ENCODE results near the gene NCAM2.
"Not testable (repeated sequence)": the region's sequence is repeated elsewhere in the genome, so short reads cannot be mapped to it uniquely, and the experiment has no call there.

NCAM2 gene

GRCh38 chr21:21111309-21111920, 113.2 kb downstream of the NCAM2 start:
- DNase-seq, result no peak

GRCh38 chr21:21114461-21114860, 116.3 kb downstream of the NCAM2 start:
- DNase-seq, result no peak

- DNase-seq, result no peak
Measured at GRCh38 chr21:21119091-21119490, 120.9 kb downstream of the NCAM2 start.

DNA sequence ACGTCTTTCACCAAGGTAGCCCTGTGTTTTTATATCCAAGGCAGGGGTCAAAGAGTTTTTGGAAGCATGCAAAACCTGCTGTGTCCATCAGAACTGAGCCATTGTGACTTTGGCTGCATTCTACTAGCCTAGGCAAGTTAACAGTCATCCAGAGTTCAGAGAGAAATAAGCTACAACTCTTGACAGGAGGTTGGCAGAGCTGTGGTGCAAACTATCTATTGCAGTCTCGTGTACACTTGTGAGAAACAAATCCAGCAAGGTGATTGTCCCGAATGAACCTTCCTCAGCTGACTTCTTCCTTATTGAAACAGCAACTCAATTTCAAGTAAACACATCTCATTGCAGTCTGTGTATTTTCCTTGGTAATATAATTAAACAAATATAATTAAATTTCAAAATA, 124.5 kb downstream of the NCAM2 start:
- DNase-seq, result no peak

DNA sequence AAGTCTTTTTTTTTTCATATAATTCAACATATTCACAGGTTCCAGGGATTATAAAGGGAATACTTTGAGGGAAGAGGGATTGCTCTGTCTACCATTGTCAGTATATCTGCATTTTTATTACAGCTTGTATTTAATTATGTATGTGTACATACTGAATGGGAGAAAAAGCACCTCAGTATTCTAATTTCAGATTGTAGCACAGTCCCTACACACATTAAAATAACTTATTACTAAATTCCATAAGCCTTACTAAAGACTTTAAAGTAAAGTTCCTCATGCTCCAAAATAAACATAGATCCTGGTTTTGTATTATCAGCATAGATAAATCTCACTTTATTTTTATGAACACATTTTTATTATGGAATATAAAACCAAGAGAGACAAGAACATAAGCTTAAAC, 134.2 kb downstream of the NCAM2 start:
- DNase-seq, result no peak

DNA sequence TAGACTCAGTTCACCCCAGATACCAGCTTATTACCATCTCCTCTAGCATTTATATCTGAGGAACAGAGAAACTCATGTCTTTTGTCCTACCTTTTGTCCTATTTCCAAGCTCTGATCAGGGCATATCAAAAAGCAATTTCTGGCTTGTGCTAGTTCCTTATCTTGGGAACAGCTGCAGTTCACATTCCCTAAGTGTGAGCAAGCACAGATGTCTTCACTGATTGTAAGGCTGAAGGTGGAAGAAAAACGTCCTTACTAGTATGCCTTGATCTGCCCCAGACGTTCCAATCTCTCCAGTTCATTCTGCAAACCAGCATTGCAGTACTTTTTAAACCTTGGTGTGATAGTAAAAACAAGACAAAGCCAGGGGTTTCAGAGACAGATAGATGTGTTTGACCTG, 139.8 kb downstream of the NCAM2 start:
- no peak for DNase-seq

- DNase-seq, result no peak
Measured at GRCh38 chr21:21146587-21147373, 148.6 kb downstream of the NCAM2 start.

DNA sequence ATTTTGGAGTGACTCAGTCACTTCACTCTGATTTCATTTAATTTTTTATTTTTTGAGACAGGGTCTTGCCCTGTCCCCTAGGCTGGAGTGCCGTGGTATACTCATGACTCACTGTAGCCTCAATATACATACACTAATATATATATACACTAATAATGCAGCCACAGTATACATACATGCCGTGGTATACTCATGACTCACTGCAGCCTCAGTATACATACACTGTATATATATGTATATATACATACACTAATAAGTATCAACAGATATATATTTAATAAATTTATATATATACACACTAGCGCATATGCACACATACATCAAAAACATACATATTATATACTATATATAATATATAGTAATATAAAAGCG, 149.2 kb downstream of the NCAM2 start:
- no peak for DNase-seq

DNA sequence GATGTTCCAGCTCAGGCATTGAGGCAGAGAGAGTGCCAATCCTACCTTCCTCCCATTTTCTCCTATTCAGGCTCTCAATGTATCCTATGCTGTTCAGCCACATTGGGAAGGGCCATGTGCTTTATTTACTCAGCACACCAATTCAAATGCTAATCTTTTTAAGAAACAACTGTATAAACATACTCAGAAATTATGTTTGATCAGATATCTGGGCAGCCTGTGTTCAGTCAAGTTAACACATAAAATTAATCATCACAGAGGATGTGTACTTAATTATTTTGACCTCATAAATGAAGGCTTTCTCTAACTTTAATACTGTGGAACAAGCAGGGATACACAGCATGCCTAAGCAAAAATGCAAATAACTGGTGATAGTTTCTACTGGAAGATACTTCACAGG, 149.8 kb downstream of the NCAM2 start:
- DNase-seq, result no peak

- no peak for DNase-seq
Measured at GRCh38 chr21:21148514-21148913, 150.3 kb downstream of the NCAM2 start.

DNA sequence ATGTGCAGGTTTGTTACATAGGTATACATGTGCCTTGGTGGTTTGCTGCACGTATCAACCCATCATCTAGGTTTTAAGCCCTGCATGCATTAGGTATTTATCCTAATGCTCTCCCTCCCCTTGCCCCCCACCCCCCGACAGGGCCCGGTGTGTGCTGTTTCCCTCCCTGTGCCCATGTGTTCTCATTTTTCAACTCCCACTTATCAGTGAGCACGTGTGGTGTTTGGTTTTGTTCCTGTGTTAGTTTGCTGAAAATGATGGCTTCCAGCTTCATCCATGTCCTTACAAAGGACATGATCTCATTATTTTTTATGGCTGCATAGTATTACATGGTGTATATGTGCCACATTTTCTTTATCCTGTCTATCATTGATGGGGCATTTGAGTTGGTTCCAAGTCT, 151.2 kb downstream of the NCAM2 start:
- DNase-seq, result not testable (repeated sequence)

- no peak for DNase-seq
Measured at GRCh38 chr21:21151231-21151630, 153.0 kb downstream of the NCAM2 start.

DNA sequence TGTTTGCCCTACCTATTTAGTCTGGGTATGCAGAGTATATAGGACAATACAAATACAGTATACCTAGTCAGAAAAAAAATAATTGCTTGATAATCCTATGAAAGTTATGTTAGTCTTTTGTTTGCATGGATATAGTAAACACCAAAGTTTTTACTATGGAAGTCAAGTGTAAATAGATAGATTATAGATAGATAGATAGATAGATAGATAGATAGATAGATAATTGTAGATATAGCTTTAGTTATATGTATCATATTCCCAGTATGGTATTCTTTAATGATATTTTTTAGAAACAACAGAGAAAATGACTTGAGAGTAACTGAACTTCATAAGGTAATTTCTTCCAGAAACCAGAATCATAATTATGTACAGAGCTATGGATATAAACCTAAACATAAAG, 158.2 kb downstream of the NCAM2 start:
- no peak for DNase-seq

DNA sequence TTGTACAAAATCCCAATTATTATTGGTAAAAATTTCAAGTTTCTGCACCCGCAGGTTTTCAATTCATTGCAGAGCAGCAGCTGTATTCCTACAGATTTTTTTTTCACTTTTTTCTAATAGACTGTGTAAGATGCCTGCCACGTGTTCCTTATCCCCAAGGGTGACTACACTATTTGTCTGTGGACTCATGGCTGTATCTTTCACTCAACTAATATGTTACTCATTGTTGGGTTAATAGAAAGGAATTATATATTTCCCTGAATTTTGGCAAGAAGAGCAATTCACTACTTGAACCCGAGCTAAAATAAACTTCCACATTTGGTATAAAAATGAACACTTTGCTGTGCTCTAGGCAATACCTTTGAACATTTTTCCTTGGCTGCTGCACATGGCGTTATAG, 158.7 kb downstream of the NCAM2 start:
- DNase-seq, result no peak

GRCh38 chr21:21158376-21158918, 160.2 kb downstream of the NCAM2 start:
- DNase-seq, result no peak

GRCh38 chr21:21159253-21159899, 161.2 kb downstream of the NCAM2 start:
- DNase-seq, result no peak

- DNase-seq, result no peak
Measured at GRCh38 chr21:21162786-21163185, 164.6 kb downstream of the NCAM2 start.

DNA sequence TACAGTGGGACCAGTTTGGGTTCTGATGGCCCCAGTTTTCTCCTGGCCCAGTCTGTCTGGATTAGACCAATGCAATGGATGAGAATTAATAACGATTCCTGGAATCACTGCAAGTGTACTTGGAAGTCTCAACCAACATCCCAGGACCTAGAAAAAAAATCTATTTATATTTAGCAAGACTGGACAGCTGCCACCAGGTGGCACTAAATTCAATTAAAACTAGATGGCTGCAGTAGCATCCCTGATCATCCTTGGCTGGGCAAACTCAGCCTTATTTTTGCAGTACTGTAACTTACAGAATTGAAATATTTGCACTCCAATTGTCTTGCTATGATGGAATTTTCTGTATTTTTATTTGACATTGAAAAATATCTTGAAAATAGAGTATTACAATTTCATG, 165.7 kb downstream of the NCAM2 start:
- DNase-seq, result no peak

GRCh38 chr21:21165063-21165645, 166.9 kb downstream of the NCAM2 start:
- no peak for DNase-seq

DNA sequence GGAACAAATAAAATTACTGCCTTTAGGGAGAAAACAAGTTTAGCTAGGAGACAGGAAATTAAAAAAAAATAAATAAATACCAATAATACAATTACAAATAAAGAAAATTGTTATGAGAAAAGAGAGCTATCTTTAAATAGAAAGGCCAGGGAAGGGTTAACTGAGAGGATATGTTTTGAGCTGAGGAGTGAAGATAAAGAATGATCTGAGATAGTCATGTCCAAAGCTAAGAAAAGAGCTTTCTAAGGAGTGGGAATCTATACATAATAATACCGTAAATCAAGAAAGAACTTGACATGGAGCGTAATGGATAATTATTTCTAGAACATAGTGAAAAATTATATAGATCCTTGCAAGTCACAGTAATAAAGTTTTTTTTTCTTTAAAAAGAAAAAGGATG, 176.5 kb downstream of the NCAM2 start:
- no peak for DNase-seq

DNA sequence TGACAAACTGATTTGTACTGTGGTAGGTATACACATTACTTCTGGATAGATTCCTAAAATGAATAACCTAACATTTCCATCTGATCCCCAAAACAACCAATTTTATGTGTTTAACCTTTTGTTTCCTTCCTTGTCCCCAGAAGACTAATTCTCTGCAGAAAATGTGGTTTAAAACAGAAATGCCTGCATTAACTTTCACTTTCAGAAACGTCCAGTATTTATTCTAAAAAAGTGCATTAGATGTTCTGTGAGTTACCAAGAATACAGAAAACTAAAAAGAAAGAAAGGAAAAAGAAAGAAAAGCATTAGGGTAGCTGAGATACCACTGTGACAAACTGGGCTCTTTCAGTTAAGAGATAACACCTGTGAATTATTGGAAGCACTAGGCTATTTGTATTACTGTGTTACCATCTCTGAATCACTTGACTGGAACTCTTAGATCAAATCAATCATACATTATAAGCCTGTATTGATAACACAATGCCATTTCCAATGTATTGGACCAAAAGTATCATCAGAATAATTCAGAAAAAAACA, 177.7 kb downstream of the NCAM2 start:
- DNase-seq, result no peak

DNA sequence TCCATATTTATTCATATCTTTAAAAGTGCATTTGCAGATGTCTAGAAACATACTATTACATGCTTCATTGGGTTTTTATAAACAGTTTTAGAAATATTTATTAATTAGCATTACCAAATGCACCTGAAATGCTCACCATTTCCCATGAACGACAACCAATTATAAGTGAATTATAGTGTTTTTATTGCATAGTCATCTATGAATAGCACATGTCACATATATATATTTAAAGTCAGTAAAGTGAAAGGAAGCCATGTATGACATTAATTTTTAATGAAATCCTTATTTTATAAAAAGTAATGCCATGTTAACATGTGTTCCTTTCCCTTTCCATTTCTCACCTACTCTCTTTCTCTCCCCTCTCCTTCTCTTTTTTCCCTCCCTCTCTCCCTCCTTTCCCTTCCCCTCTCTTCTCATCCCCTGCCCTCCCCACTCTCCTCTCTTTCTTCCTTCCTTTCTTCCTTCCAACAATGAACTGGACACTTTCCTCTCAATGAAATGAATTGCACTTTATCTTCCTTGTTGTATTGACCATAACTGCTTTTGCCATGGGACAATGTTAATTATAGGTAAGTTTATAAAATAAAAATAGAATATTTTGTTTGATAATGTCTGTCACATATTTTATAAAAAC, 179.3 kb downstream of the NCAM2 start:
- no peak for DNase-seq
